Measurements from ENCODE around the gene IL17RE.
"Not testable (repeated sequence)": the region's sequence is repeated elsewhere in the genome, so short reads cannot be mapped to it uniquely, and the experiment has no call there.

GRCh38 chr3:9900965-9901415, 1.7 kb upstream of the IL17RE start:
- TF ChIP-seq PRDM2 (tag by site-specific recombination; IDR thresholded peaks at IDR 0.05; ENCODE audit: borderline replicate concordance); ZNF792 (tag by site-specific recombination; IDR thresholded peaks at IDR 0.05); CTCF (tag by site-specific recombination; IDR thresholded peaks at IDR 0.05); ZBTB10 (tag by site-specific recombination; IDR thresholded peaks at IDR 0.05); ZNF76 (tag by site-specific recombination; IDR thresholded peaks at IDR 0.05; ENCODE audit: borderline replicate concordance, low read depth); ZNF777 (tag by site-specific recombination; IDR thresholded peaks at IDR 0.05; ENCODE audit: borderline replicate concordance); PBX3 (CRISPR knock-in tag; IDR thresholded peaks at IDR 0.05): not testable (repeated sequence)
